Breast epithelium (tissue), 4 donors: ENCODE measurements around the gene SCN1A. TPM values are rescaled to one million over a fixed set of nuclear protein-coding genes. Genes with fewer than 3 reads are reported as not detected.

Source experiments
- DNase-seq, 2 donors: peaks; one replicate each; pipeline ENCODE4 v3.0.0-alpha.2; 2019; ENCODE audit warnings: low spot score in 2 of 2
- H3K27ac ChIP-seq, 2 donors: fragments of 200-600 bp; sonication (generic) in 1 of 2; one replicate each; pipeline ENCODE4 v1.5.1; 2016 to 2019; ENCODE audit warnings: mild to moderate bottlenecking in 1 of 2
- H3K27me3 ChIP-seq, 2 donors: fragments of 200-600 bp; sonication (generic) in 1 of 2; one replicate each; pipeline versions ENCODE4 v1.5.1 to v1.6.0; 2017 to 2019; ENCODE audit warnings: control low read depth in 1 of 2, mild to moderate bottlenecking in 1 of 2
- H3K36me3 ChIP-seq: fragments of 200-600 bp; one replicate; pipeline ENCODE4 v1.5.1; 2019
- H3K4me1 ChIP-seq, 2 donors: fragments of 200-600 bp; sonication (generic); one replicate each; pipeline ENCODE4 v1.5.1; 2016 to 2019; ENCODE audit warnings: control low read depth in 1 of 2
- H3K4me3 ChIP-seq, 3 donors: fragments of 200-600 bp; sonication (generic); 1 replicate in 2 of 3; 2 replicates in 1 of 3; pipeline ENCODE4 v1.5.1; 2016 to 2019; ENCODE audit warnings: mild to moderate bottlenecking in 3 of 3, moderate library complexity in 2 of 3
- H3K9me3 ChIP-seq, 2 donors: fragments of 200-600 bp; sonication (generic) in 1 of 2; one replicate each; pipeline ENCODE4 v1.5.1; 2016 to 2019; ENCODE audit warnings: control low read depth in 1 of 2
- POLR2A ChIP-seq: fragments of 450-650 bp; IDR thresholded peaks from one replicate; pipeline ENCODE4 v1.6.1; 2016; ENCODE audit warnings: antibody characterized with exemption, mild to moderate bottlenecking, moderate library complexity
- POLR2AphosphoS5 ChIP-seq, 3 donors: sonication (generic); formaldehyde crosslinking; IDR thresholded peaks; one replicate each; pipeline ENCODE4 v1.6.1; 2017; ENCODE audit warnings: antibody characterized with exemption in 3 of 3
- intact Hi-C: fragments of 100-400 bp; cut with DNase I; formaldehyde crosslinking; loops from one replicate; pipeline ENCODE4 v1.15.1; 2023; ENCODE audit warnings: low total_unique reads
- total RNA-seq, 3 donors: library from RNA; depleted of rRNA; stranded (reverse); fragments of >200 nt; gene quantifications; one replicate each; pipeline ENCODE4 v1.1.0, GENCODE V29; 2016
- TF ChIP-seq, protein P1 (sequence below), 3 donors: fragments of 450-650 bp; IDR thresholded peaks; one replicate each; pipeline ENCODE4 v1.5.1; 2016 to 2017; ENCODE audit warnings: antibody characterized with exemption in 3 of 3, mild to moderate bottlenecking in 3 of 3, moderate library complexity in 3 of 3

Gene SCN1A
- total RNA-seq, 3 donors from 2014 or later, result not detected

DNA sequence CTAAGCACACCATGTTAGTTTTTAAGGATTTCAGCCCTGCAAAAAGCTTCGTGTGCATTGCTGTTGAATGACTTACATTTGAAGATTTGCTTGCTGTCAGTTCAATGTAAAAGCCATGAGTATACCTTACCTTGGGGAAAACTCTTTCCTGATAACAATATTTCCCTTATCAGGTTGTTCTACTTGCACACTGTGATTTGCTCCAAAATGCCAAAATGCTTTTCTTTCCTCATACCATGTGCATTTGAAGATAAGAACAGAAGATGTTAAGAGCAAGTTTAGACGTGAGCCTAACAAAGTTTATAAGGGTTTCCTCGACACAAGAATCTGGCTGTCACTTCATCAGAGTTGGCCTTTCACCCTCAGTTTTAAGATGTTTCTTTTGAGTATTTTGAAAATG, 57.6 kb downstream of the SCN1A start:
- TF ChIP-seq POLR2AphosphoS5 (IDR thresholded peaks at IDR 0.05) (no peak), POLR2A (no peak)
- TF ChIP-seq, protein P1, sequence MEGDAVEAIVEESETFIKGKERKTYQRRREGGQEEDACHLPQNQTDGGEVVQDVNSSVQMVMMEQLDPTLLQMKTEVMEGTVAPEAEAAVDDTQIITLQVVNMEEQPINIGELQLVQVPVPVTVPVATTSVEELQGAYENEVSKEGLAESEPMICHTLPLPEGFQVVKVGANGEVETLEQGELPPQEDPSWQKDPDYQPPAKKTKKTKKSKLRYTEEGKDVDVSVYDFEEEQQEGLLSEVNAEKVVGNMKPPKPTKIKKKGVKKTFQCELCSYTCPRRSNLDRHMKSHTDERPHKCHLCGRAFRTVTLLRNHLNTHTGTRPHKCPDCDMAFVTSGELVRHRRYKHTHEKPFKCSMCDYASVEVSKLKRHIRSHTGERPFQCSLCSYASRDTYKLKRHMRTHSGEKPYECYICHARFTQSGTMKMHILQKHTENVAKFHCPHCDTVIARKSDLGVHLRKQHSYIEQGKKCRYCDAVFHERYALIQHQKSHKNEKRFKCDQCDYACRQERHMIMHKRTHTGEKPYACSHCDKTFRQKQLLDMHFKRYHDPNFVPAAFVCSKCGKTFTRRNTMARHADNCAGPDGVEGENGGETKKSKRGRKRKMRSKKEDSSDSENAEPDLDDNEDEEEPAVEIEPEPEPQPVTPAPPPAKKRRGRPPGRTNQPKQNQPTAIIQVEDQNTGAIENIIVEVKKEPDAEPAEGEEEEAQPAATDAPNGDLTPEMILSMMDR (IDR thresholded peaks at IDR 0.05), result no peak
- Histone ChIP-seq H3K9me3 (no peaks in the 10 kb centered on the region), H3K27ac (no peak overlapping the region), H3K27me3 (no peaks in the 10 kb centered on the region), H3K4me3 (no peak overlapping the region), H3K4me1 (no peaks in the 10 kb centered on the region), H3K36me3 (no peaks in the 10 kb centered on the region)
- no peak for DNase-seq
- intact Hi-C loops, result no loop called here

DNA sequence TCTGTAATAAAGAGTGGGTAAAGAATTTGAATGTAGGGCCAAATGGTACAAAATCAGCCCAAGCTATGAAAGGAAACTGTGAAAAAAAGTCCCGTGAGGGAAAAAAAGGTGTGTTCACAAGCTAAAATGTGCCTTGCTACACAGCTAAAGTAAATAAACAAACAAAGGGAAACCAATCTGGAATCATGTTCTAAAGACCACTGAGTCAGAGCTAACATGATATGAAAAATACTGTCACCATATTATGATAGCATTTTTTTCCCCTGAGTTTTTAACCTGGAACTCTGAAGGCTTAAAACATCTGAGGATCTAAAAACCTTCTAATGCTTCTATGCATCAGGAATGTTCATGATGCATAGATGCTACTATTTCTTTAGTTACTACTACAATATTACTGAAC, 58.8 kb downstream of the SCN1A start:
- no peak for DNase-seq
- TF ChIP-seq POLR2AphosphoS5 (IDR thresholded peaks at IDR 0.05), result no peak
- TF ChIP-seq POLR2A, result no peak
- TF ChIP-seq, protein P1 (IDR thresholded peaks at IDR 0.05), result no peak
- no peak overlapping the region for H3K4me3 ChIP-seq
- H3K4me1 ChIP-seq, result no peaks in the 10 kb centered on the region
- H3K36me3 ChIP-seq, result no peaks in the 10 kb centered on the region
- H3K27ac ChIP-seq, result no peak overlapping the region
- intact Hi-C loops, result no loop called here
- no peaks in the 10 kb centered on the region for H3K27me3 ChIP-seq
- H3K9me3 ChIP-seq, result no peaks in the 10 kb centered on the region

DNA sequence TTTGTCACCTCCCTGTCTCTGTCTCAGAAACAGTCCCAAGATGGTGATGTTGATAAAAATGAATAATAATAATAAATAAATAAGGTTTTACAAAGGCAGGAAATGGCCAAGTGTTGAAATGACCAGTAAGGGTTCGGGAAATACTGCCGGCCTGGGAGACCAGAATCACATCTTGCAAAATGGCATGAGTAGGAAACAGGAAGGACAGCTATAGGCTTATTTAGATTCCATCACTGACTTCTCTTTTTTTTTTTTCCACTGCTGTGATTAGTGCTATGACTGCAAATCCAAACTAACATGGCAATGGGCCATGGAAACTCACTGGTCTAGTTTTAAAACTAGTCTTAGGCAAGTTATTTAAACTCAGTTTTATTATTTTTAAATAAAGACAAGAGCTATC, 60.6 kb downstream of the SCN1A start:
- no peak for DNase-seq
- Histone ChIP-seq H3K36me3 (no peaks in the 10 kb centered on the region), H3K27me3 (no peaks in the 10 kb centered on the region), H3K4me3 (no peak overlapping the region), H3K27ac (no peak overlapping the region), H3K4me1 (no peaks in the 10 kb centered on the region), H3K9me3 (no peaks in the 10 kb centered on the region)
- intact Hi-C loops, result no loop called here
- TF ChIP-seq POLR2A (no peak), POLR2AphosphoS5 (IDR thresholded peaks at IDR 0.05) (no peak)
- TF ChIP-seq, protein P1 (IDR thresholded peaks at IDR 0.05), result no peak

DNA sequence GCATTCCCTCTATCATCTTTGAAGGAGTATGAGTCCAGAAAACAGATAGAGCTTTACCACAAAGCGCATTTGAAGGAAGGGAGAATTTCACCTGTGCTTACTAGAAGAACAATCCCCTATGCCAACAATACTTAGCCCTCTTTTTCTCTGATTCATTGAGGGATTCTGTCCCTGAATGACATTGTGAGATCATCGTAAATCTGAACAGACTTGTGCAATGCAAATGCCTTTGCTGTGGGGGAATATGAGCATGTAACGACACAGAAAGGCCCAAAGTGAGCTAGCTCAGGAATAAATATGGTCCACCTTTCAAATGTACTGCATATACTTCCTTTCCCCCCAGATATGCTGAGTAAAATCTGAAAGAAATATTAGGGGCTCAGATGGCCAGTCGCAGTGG, 67.6 kb downstream of the SCN1A start:
- no peaks in the 10 kb centered on the region for H3K27me3 ChIP-seq
- TF ChIP-seq, protein P1 (IDR thresholded peaks at IDR 0.05), result no peak
- TF ChIP-seq POLR2A (no peak), POLR2AphosphoS5 (IDR thresholded peaks at IDR 0.05) (no peak)
- no peaks in the 10 kb centered on the region for H3K9me3 ChIP-seq
- H3K4me1 ChIP-seq, result no peaks in the 10 kb centered on the region
- no peak overlapping the region for H3K27ac ChIP-seq
- no peaks in the 10 kb centered on the region for H3K36me3 ChIP-seq
- intact Hi-C loops, result loop anchor here (5.0 kb wide), 1 partner anchor 1058 kb away; no protein-coding TSS in a partner anchor
- DNase-seq, result no peak
- no peak overlapping the region for H3K4me3 ChIP-seq

DNA sequence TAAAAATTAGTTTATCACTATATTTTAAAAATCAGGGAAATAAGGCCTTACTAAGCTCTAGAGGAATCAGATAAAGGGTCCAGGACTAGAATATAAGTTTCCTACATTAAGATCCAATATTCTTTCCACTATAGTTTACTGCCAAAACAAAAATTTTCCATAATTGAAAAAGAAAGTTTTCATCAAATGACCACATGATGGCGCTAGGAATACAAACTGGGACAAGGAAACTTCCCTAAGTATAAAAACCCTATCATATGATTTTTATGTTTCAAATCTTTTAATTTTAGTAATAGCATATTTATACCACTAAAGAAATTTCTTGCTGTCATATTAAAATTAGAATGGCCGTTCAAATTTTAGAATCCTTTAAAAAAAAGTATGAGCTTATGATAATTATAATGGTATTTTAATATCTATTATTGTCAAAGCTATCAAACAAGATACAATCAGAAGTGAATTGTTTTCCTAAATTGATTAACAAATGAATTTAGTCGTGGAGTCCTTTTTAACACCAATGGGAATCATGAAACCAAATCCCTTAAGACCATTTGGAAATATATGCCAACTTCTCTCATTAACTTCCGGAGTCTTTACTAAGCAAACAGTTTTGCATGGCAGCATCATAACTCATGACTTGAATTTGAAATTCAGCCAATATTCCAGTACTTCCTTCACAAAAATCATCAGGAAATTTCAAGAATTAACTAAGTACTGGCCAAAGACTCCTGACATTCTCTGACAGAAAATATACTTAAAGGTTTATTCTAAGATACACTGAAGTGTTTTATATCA, 70.3 kb downstream of the SCN1A start:
- no peak for TF ChIP-seq POLR2AphosphoS5 (IDR thresholded peaks at IDR 0.05)
- no peak for TF ChIP-seq POLR2A
- TF ChIP-seq, protein P1 (IDR thresholded peaks at IDR 0.05), result no peak
- H3K4me1 ChIP-seq, result no peaks in the 10 kb centered on the region
- H3K27me3 ChIP-seq, result no peaks in the 10 kb centered on the region
- H3K4me3 ChIP-seq, result no peak overlapping the region
- H3K27ac ChIP-seq, result no peak overlapping the region
- H3K9me3 ChIP-seq, result no peaks in the 10 kb centered on the region
- no peaks in the 10 kb centered on the region for H3K36me3 ChIP-seq
- DNase-seq, result no peak
- intact Hi-C loops, result no loop called here
